ENCODE measurements around the gene BCL2L11.

DNA sequence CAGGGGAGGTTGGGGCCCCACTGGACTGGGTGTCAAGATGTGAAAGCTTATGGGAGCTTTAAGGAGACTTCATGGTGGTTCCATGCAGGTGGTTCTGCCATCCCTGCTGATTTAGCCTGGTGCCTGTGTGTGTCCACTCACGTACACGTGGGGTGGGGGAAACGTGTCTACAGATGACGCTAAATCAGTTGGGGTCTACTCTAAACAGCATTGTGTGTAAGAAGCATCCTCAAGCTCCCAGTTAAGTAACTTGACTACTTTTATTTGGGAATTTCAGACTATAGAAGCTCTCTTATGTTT is 47.1 kb downstream of the BCL2L11 start:
- TF ChIP-seq, protein P1, sequence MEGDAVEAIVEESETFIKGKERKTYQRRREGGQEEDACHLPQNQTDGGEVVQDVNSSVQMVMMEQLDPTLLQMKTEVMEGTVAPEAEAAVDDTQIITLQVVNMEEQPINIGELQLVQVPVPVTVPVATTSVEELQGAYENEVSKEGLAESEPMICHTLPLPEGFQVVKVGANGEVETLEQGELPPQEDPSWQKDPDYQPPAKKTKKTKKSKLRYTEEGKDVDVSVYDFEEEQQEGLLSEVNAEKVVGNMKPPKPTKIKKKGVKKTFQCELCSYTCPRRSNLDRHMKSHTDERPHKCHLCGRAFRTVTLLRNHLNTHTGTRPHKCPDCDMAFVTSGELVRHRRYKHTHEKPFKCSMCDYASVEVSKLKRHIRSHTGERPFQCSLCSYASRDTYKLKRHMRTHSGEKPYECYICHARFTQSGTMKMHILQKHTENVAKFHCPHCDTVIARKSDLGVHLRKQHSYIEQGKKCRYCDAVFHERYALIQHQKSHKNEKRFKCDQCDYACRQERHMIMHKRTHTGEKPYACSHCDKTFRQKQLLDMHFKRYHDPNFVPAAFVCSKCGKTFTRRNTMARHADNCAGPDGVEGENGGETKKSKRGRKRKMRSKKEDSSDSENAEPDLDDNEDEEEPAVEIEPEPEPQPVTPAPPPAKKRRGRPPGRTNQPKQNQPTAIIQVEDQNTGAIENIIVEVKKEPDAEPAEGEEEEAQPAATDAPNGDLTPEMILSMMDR (IDR thresholded peaks at IDR 0.05), result no peak
- no peak for TF ChIP-seq POLR2A (IDR thresholded peaks at IDR 0.05)

Measured in vagina (tissue), 2 donors.